GM21723 (cell line): ENCODE results near the gene HAS3.
"Not testable (repeated sequence)": the region's sequence is repeated elsewhere in the genome, so short reads cannot be mapped to it uniquely, and the experiment has no call there.

ENCODE experiments used
- ATAC-seq: cut with Tn5 transposase; IDR thresholded peaks from one replicate; pipeline ENCODE4 v1.9.1; 2021; ENCODE audit warnings: mild to moderate bottlenecking, moderate library complexity; ENCODE audit not compliant: unreplicated experiment

HAS3 gene

DNA sequence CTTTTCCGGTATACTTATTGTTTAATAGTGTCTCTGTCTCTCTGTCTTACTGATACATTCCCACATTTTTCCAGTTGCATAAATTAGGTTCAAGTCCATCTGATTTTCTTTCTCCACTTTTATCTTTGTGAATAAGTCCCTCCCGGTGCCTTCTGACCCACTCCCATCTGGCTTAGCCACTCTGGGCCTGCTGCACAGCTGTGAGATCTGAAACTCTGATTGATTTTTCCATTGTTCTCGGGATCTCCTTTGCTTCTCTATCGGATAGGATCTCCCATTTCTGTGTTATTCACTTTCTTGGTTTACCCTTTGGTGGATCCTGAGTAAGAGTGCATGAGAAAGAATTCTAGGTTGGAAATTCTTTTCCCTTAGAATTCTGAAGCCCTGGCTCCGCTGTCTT, 35.6 kb downstream of the HAS3 start:
- ATAC-seq, result no peak

DNA sequence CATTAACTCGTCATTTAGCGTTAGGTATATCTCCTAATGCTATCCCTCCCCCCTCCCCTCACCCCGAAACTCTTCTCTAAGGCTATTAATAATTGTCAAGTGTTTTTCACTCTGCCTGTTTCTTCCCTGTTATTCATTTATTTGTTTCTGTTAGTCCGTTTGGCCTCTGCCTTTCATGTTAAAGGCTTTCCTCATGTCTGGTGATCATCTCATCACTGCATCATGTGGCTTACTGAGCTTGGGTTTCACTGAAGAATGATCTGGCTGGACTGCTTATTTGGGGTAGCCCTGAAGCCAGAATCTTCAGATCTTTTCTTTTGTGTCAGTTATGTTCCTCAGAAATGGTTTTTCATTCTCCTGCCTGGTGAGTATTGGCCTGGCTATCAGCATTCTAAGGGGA, 36.5 kb downstream of the HAS3 start:
- ATAC-seq, result no peak

DNA sequence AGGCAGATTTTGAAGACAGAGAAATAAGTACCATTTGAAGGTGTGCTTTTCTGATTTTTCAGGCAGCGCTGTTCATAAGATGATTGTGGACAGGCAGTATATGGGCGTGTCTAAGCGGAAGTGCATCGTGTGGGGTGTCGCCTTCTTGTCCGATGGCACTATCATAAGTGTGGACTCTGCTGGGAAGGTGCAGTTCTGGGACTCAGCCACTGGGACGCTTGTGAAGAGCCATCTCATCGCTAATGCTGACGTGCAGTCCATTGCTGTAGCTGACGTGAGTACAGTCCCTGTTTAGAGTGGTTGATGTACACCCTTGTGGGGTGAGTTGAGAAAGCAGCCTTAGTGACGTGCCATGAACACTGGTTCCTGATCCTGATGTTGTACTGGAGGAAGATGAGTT, 37.7 kb downstream of the HAS3 start:
- no peak for ATAC-seq

DNA sequence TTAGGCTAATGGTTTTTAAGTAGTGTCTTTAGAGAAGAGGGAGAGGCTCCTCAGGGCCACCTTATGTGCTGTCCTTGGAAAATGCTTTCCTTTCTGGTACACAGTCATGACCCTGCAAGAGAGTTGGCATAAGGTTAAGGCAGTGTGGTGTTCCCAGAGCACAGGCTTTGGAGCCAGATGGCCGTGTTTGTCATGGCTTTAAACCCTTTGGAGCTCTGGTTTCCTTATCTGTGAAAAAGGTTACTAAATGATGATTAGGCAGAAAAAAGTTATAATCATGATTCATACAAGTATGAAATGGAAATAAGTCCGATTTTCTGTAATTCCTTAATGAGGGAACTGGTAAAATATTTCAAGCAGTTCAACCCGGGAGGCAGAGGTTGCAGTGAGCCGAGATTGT, 40.2 kb downstream of the HAS3 start:
- ATAC-seq, result no peak

DNA sequence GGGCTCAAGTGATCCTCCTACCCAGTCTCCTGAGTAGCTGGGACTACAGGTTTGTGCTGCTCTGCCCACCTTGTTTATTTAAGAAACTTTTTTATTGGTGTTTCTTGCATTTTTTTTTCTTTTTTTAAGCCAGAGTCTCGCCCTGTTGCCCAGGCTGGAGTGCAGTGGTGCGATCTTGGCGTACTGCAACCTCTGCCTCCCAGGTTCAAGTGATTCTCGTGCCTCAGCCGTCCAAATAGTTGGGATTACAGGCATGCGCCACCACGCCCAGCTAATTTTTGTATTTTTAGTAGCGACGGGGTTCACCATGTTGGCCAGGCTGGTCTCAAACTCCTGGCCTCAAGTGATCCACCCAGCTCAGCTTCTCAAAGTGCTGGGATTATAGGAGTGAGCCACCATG, 44.2 kb downstream of the HAS3 start:
- ATAC-seq, result not testable (repeated sequence)

DNA sequence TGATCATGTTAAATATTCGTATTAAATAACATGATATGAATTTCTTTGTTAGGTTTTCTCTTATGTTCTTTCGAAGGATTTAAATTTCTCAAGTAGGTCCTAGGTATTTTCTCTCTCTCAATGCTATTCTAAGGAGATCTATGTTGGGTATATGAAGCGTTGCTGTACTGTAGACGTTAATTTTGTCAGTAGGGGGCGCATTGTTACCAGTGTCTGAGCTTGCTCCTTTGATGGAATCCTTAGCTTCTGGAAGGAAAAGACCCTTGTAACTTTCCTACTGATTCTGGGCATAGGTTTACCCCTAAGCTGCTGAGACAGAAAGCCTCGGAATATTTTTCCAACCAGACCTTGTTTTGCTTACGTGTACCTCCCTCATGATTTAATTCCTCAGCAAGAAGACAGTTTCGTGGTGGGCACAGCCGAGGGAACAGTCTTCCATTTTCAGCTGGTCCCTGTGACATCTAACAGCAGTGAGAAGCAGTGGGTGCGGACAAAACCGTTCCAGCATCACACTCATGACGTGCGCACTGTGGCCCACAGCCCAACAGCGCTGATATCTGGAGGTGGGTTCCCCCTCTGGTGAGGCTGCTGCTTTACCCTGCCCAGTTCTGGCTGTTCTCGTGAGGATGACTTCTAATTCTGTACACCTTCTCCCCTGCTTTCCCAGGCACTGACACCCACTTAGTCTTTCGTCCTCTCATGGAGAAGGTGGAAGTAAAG, 44.9 kb downstream of the HAS3 start:
- no peak for ATAC-seq

DNA sequence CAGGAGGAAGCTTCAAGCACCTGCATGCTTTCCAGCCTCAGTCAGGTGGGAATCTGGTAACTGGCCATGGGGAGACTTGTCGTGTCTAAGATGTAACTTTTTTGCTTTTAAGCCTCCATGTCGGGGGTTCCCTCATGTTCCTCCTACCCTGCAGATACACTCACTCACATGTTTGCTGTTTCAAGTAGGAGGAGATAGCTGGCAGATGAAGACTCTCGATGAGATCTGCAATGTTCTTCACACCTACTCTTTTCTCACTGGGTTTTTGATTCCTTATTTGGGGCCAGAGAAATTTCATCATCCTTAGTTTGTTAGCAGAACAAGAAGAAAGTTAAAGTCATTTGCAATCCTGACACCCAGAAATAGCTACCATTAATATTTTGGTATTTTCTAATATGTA, 51.7 kb downstream of the HAS3 start:
- no peak for ATAC-seq

DNA sequence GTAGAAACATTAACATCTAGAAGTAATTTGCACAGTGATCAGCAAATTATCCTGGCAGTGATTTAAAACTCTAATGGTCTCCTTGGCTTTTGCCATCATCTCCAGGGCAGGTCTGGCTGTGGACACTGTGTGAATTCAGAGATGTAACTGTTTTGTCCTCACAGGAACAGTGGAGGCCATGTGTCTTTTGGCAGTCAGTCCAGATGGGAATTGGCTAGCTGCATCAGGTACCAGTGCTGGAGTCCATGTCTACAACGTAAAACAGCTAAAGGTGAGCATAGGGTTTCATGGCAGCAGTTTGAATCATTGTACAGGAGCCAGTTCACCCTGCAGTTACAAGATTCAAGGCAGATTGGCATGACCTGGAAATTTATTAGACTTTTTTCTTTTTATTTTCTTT, 54.7 kb downstream of the HAS3 start:
- no peak for ATAC-seq

DNA sequence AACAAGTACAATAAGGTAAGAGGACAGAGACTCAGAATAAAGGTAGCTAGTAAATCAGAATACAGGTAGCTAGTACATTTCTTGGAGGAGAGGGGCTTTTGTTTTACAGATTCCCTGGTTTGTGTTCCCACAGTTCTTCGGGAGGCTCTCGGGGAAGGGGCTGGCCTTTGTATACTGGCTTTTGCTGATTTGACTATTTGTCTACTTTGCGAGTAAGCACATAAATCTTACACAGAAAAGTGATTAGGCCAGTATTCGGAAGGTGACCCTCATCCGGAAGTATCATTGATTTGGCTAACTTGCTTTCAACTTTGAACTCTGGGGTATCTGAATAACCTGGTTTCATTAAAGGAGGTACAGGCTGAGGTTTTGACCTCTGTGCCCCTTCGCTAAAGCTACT, 60.1 kb downstream of the HAS3 start:
- ATAC-seq, result no peak

DNA sequence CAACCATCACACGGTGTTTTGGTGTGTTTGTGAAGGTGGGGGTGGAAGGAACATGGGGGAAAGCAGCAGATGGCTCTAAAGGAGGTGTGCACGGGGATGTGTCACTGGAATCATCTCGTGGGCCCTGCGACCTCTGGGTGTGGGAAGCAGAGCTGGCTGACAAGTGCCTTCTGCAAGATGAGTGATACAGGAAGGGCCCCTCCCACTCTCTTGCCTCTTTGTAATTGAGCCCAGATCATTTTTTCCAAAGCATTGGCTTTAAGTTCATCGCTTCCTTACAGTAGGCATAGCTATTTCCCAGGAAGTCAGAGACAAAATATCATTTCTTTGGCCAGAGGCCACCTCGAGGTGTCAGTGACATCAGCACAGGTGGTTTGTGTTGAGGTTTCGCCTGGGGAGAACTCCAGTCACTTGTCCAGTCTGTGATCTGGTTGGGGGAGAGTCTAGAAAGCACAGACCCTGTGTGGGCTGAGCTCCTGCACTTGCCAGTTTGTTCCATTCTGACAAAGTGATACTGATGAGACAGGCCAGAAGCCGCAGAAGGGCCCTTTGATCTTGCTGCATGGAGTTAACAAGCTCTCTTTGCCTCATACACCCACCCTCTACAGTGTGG, 60.9 kb downstream of the HAS3 start:
- no peak for ATAC-seq

DNA sequence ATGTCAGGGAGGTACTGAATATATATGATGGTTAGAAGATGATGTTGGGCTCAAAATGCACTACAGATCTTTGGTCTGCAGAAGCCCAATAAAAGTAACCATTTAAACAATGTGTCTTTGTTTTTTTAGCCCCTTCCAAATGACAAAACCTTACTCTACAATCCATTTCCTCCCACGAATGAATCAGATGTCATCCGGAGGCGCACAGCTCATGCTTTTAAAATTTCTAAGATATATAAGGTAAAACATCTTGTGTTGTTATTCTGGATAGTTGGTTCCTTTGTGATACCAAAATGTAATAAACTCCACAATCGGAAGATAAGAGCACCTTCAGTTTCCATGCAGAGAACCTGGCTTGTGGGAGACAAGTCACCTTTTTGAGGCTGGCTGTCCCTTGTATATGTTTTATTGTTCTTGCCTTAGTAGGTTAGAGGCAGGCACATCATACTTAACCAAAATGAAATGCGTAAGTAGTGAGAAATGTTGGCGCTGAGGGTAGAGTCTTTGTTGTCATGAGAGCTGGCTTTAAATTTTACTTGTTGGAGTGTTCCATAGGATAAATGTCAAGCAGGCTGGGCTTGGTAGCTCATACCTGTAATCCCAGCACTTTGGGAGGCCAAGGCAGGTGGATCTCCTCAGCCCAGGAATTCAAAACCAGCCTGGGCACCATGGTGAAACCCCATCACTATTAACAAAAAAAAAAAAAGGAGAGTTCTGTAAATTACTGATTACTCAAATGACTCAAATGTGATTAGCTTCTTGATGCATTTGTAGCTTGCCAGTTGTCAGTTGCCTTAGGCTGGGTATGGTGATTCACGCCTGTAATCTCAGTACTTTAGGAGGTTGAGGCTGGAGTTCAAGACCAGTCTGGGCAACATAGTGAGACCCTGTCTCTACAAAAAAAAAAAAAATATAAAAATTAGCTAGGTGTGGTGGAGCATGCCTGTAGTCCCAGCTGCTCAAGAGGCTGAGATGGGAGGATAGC, 61.8 kb downstream of the HAS3 start:
- ATAC-seq, result no peak
